Measurements from ENCODE around the gene GRM7.
"Not testable (repeated sequence)": the region's sequence is repeated elsewhere in the genome, so short reads cannot be mapped to it uniquely, and the experiment has no call there.

Gene GRM7

GRCh38 chr3:6860954-6861624, at the start of gene GRM7:
Gene GRM7 (plus strand): TSS chr3:6861115.
- no peak for DNase-seq (ENCODE audit: low read depth in 1 of 2, low spot score in 1 of 2)

- no peak for DNase-seq (ENCODE audit: low read depth in 1 of 2, low spot score in 1 of 2)
Observed at GRCh38 chr3:6821411-6821810, 39.5 kb upstream of the GRM7 start.

- DNase-seq (ENCODE audit: low read depth in 1 of 2, low spot score in 1 of 2): no peak
Observed at GRCh38 chr3:6825524-6825923, 35.4 kb upstream of the GRM7 start.

GRCh38 chr3:6827453-6827852, 33.5 kb upstream of the GRM7 start:
- DNase-seq (ENCODE audit: low read depth in 1 of 2, low spot score in 1 of 2): no peak

- no peak for DNase-seq (ENCODE audit: low read depth in 1 of 2, low spot score in 1 of 2)
Observed at GRCh38 chr3:6844723-6845122, 16.2 kb upstream of the GRM7 start.

GRCh38 chr3:6854184-6854583, 6.7 kb upstream of the GRM7 start:
- no peak for DNase-seq (ENCODE audit: low read depth in 1 of 2, low spot score in 1 of 2)

GRCh38 chr3:6857510-6857909, 3.4 kb upstream of the GRM7 start:
- DNase-seq (ENCODE audit: low read depth in 1 of 2, low spot score in 1 of 2): no peak

GRCh38 chr3:6860149-6860953, 564 bp upstream of the GRM7 start:
- DNase-seq (ENCODE audit: low read depth in 1 of 2, low spot score in 1 of 2): no peak

- no peak for DNase-seq (ENCODE audit: low read depth in 1 of 2, low spot score in 1 of 2)
Observed at GRCh38 chr3:6861625-6862000, 698 bp downstream of the GRM7 start.

- no peak for DNase-seq (ENCODE audit: low read depth in 1 of 2, low spot score in 1 of 2)
Observed at GRCh38 chr3:6862041-6862879, 1.3 kb downstream of the GRM7 start.

GRCh38 chr3:6862880-6863195, 1.9 kb downstream of the GRM7 start:
- DNase-seq (ENCODE audit: low read depth in 1 of 2, low spot score in 1 of 2): no peak

- DNase-seq (ENCODE audit: low read depth in 1 of 2, low spot score in 1 of 2): no peak
Observed at GRCh38 chr3:6867269-6867668, 6.4 kb downstream of the GRM7 start.

GRCh38 chr3:6878731-6879130, 17.8 kb downstream of the GRM7 start:
- DNase-seq (ENCODE audit: low read depth in 1 of 2, low spot score in 1 of 2): no peak

GRCh38 chr3:6912240-6912639, 51.3 kb downstream of the GRM7 start:
- DNase-seq (ENCODE audit: low read depth in 1 of 2, low spot score in 1 of 2): no peak

- no peak for DNase-seq (ENCODE audit: low read depth in 1 of 2, low spot score in 1 of 2)
Observed at GRCh38 chr3:6915898-6916297, 55.0 kb downstream of the GRM7 start.

GRCh38 chr3:6921066-6921465, 60.2 kb downstream of the GRM7 start:
- DNase-seq (ENCODE audit: low read depth in 1 of 2, low spot score in 1 of 2): no peak

GRCh38 chr3:6921876-6922275, 61.0 kb downstream of the GRM7 start:
- DNase-seq (ENCODE audit: low read depth in 1 of 2, low spot score in 1 of 2): no peak

GRCh38 chr3:6928064-6928463, 67.1 kb downstream of the GRM7 start:
- DNase-seq (ENCODE audit: low read depth in 1 of 2, low spot score in 1 of 2): no peak

GRCh38 chr3:6929918-6930317, 69.0 kb downstream of the GRM7 start:
- no peak for DNase-seq (ENCODE audit: low read depth in 1 of 2, low spot score in 1 of 2)

GRCh38 chr3:6935418-6935817, 74.5 kb downstream of the GRM7 start:
- not testable (repeated sequence) for DNase-seq (ENCODE audit: low read depth in 1 of 2, low spot score in 1 of 2)

- DNase-seq (ENCODE audit: low read depth in 1 of 2, low spot score in 1 of 2): no peak
Observed at GRCh38 chr3:6935970-6936369, 75.1 kb downstream of the GRM7 start.

- DNase-seq (ENCODE audit: low read depth in 1 of 2, low spot score in 1 of 2): no peak
Observed at GRCh38 chr3:6962801-6963200, 101.9 kb downstream of the GRM7 start.

Measured in activated CD4-positive, alpha-beta T cell treated with anti-CD3 and anti-CD28 coated beads, Interleukin-2, amount 50 U/mL, for 24 hours (primary cell).